Chondrocyte (in vitro differentiated cells): ENCODE measurements around the gene PALLD. TPM values are rescaled to one million over a fixed set of nuclear protein-coding genes. Genes with fewer than 3 reads are reported as not detected.

ENCODE experiments used
- DNase-seq: peaks from one replicate; pipeline ENCODE4 v3.0.0; 2021; ENCODE audit warnings: mixed read lengths, low spot score
- H3K27ac Mint-ChIP-seq: one replicate; pipeline ENCODE4 v1.8.0; 2021; ENCODE audit warnings: mild to moderate bottlenecking, moderate library complexity, mixed read lengths; ENCODE audit not compliant: unreplicated experiment
- H3K27me3 Mint-ChIP-seq: 2 replicates; pipeline ENCODE4 v1.8.0; 2021; ENCODE audit warnings: low read depth, mixed read lengths
- H3K36me3 Mint-ChIP-seq: 2 replicates; pipeline ENCODE4 v1.8.0; 2021; ENCODE audit warnings: low read depth, mixed read lengths
- H3K4me1 Mint-ChIP-seq: 2 replicates; pipeline ENCODE4 v1.8.0; 2021; ENCODE audit warnings: low read depth, mild to moderate bottlenecking, mixed read lengths
- H3K4me3 Mint-ChIP-seq: one replicate; pipeline ENCODE4 v1.8.0; 2021; ENCODE audit warnings: mild to moderate bottlenecking, moderate library complexity, mixed read lengths; ENCODE audit not compliant: unreplicated experiment
- H3K9me3 Mint-ChIP-seq: 2 replicates; pipeline ENCODE4 v1.8.0; 2021; ENCODE audit warnings: low read depth, mixed read lengths
- CTCF ChIP-seq: fragments of 200-600 bp; sonication (generic); IDR thresholded peaks from 2 replicates; pipeline ENCODE4 v1.5.0; 2021; ENCODE audit warnings: antibody characterized with exemption, mild to moderate bottlenecking, moderate library complexity
- total RNA-seq: library from RNA; stranded (reverse); gene quantifications from 3 replicates; pipeline ENCODE4 v1.2.1, GENCODE V29; 2021

Gene PALLD
- total RNA-seq, 1 donor from 2014 or later: 900 TPM

- TF ChIP-seq CTCF: no peak
- peaks cover 58% of the 10 kb centered on the region for H3K36me3 Mint-ChIP-seq
- H3K27me3 Mint-ChIP-seq: no peaks in the 10 kb centered on the region
- H3K9me3 Mint-ChIP-seq: peaks cover 4% of the 10 kb centered on the region
- no peak for DNase-seq
- H3K4me3 Mint-ChIP-seq: no peak overlapping the region
- no peak overlapping the region for H3K27ac Mint-ChIP-seq
- H3K4me1 Mint-ChIP-seq: peaks cover 7% of the 10 kb centered on the region
Observed at GRCh38 chr4:168925789-168926490, 429.1 kb downstream of the PALLD start.

DNA sequence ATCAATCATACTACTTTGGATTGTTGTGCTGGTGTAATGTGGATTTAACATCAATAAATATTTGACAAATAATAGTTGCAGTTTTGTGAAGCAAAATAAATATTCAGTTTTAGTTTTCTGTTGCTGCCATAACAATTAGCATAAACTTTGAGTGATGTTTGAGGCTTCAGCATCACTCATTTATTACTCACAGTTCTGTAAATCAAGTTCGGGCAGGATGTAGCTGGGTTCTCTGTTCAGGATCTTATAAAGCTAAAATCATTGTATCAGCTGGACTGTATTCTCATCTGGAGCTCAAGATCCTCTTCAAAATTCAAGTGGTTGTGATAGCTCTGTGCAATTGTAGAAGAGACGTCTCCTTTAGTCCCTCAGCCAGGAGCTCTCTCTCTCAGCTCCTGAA lies 431.5 kb downstream of the PALLD start:
- TF ChIP-seq CTCF: no peak
- Mint-ChIP-seq H3K27ac (peak overlapping the region; percentile 37), H3K27me3 (no peaks in the 10 kb centered on the region), H3K9me3 (peaks cover 26% of the 10 kb centered on the region), H3K4me3 (no peak overlapping the region), H3K36me3 (peaks cover 62% of the 10 kb centered on the region), H3K4me1 (peaks cover 9% of the 10 kb centered on the region)
- DNase-seq: no peak

- Mint-ChIP-seq H3K27ac (peak overlapping the region; percentile 75), H3K27me3 (no peaks in the 10 kb centered on the region), H3K36me3 (peaks cover 60% of the 10 kb centered on the region), H3K4me3 (no peak overlapping the region), H3K9me3 (peaks cover 31% of the 10 kb centered on the region), H3K4me1 (peaks cover 5% of the 10 kb centered on the region)
- no peak for TF ChIP-seq CTCF
- DNase-seq: no peak
Observed at GRCh38 chr4:168928875-168929274, 432.0 kb downstream of the PALLD start.

DNA sequence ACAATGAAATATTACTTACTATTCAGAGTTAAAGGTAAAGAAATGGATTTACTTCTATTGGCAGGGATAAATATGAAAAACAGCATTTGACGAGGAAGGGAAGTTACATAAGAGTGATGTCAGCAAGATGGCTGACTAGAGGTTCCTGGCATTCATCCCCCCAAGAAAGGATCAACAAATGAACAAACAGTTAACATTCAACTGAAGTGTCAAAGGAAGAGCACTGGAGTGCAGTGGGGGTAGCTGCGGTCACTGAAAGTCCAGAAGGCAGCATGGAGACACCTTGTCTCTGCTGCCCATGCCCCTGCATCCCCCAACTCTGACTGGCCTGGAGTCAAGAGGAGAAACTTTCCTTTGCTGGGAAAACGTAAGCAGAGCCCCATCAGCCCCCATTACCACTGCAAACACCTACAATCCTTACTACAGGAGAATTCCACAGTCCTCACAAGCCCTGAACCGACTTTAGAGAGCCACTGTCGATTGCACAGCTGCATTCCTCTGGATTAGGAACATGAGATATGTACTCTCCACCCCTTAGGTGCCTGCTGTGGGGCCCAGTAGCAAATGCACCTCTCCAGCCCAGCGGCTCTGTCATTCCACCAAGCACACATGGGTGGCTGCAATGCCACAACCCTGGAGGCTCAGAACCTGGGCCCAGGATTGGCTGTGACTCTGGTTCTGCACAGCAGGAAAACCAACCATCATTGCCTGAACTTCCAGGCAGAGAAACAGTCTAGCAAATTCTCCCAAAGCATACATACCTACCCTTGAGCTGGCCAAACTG lies 433.8 kb downstream of the PALLD start:
- DNase-seq: no peak
- no peak for TF ChIP-seq CTCF
- H3K4me1 Mint-ChIP-seq: peaks cover 2% of the 10 kb centered on the region
- H3K4me3 Mint-ChIP-seq: no peak overlapping the region
- H3K27me3 Mint-ChIP-seq: no peaks in the 10 kb centered on the region
- H3K9me3 Mint-ChIP-seq: peaks cover 42% of the 10 kb centered on the region
- peak overlapping the region; percentile 52 for H3K27ac Mint-ChIP-seq
- peaks cover 56% of the 10 kb centered on the region for H3K36me3 Mint-ChIP-seq

DNA sequence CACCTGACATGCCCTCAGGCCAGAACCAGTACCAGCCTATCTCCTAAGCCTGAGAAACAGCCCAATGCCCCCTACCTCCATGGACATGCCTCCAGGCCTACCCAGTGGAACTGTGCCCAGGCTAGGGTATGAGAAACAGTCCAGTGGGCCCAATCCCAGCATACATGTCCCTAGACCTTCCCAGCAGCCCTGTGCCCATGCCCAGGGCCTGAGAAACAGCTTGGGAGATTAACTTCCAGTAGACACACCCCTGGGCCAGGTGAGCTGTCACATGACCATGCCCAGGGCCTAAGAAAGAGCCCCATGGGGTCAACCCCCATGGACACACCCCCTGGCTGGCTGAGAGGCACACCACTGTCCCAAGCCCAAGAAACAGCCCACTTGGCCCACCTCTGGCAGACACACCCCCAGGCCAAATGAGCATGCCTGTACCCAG lies 434.4 kb downstream of the PALLD start:
- DNase-seq: no peak
- H3K4me1 Mint-ChIP-seq: peaks cover 2% of the 10 kb centered on the region
- H3K9me3 Mint-ChIP-seq: peaks cover 48% of the 10 kb centered on the region
- peak overlapping the region; percentile 46 for H3K27ac Mint-ChIP-seq
- H3K27me3 Mint-ChIP-seq: no peaks in the 10 kb centered on the region
- no peak for TF ChIP-seq CTCF
- H3K4me3 Mint-ChIP-seq: no peak overlapping the region
- H3K36me3 Mint-ChIP-seq: peaks cover 58% of the 10 kb centered on the region
